A673 (cell line): ENCODE data around the gene NBAS. TPM values are rescaled to one million over a fixed set of nuclear protein-coding genes. Genes with fewer than 3 reads are reported as not detected.

Source experiments
- BruUV-seq: library from RNA; stranded (reverse); fragments of 400-500 nt; replicated peaks from 2 replicates; lab custom pipeline; 2021; lab: Mats Ljungman, UMichigan
- CTCF ChIA-PET: fragments of 300-600 bp; sonication (Branson Sonifier 250); formaldehyde crosslinking; loops from one replicate; lab custom pipeline; 2022; ENCODE audit warnings: antibody characterized with exemption; lab: Charles Lee
- POLR2A ChIA-PET: fragments of 300-600 bp; sonication (Branson Sonifier 250); formaldehyde crosslinking; loops from one replicate; lab custom pipeline; 2022; ENCODE audit warnings: antibody characterized with exemption; ENCODE audit not compliant: low non-redundant PET; lab: Charles Lee
- DNase-seq: peaks from one replicate; pipeline ENCODE4 v3.0.0-alpha.2; 2015; ENCODE audit warnings: low spot score
- H3K27ac ChIP-seq: fragments of 200-600 bp; sonication (generic); 2 replicates; pipeline ENCODE4 v1.5.1; 2016; ENCODE audit warnings: mixed run types, low read depth, mild to moderate bottlenecking, mixed read lengths, antibody characterized with exemption, low read length; ENCODE audit not compliant: poor library complexity, severe bottlenecking
- H3K27me3 ChIP-seq: fragments of 200-600 bp; sonication (generic); replicated peaks from 2 replicates; pipeline ENCODE4 v1.6.1; 2017; ENCODE audit warnings: mixed run types, low read depth, mild to moderate bottlenecking, mixed read lengths, antibody characterized with exemption, low read length; ENCODE audit not compliant: insufficient read depth, poor library complexity
- H3K36me3 ChIP-seq: fragments of 200-600 bp; sonication (generic); 2 replicates; pipeline ENCODE4 v1.6.1; 2016; ENCODE audit warnings: mixed run types, mild to moderate bottlenecking, mixed read lengths, antibody characterized with exemption, low read length; ENCODE audit not compliant: insufficient read depth, poor library complexity, severe bottlenecking
- H3K4me1 ChIP-seq: fragments of 200-600 bp; sonication (generic); 2 replicates; pipeline ENCODE4 v1.6.1; 2017; ENCODE audit warnings: mixed run types, mild to moderate bottlenecking, mixed read lengths, antibody characterized with exemption, low read length; ENCODE audit not compliant: insufficient read depth, poor library complexity, severe bottlenecking
- H3K4me3 ChIP-seq: fragments of 200-600 bp; sonication (generic); 2 replicates; pipeline ENCODE4 v1.5.1; 2016; ENCODE audit warnings: low read depth, mixed run types, mild to moderate bottlenecking, mixed read lengths, low read length; ENCODE audit not compliant: poor library complexity, severe bottlenecking
- H3K9me3 ChIP-seq: fragments of 200-600 bp; sonication (generic); 2 replicates; pipeline ENCODE4 v1.6.1; 2016; ENCODE audit warnings: mixed run types, low read depth, mild to moderate bottlenecking, mixed read lengths, antibody characterized with exemption, low read length; ENCODE audit not compliant: poor library complexity, severe bottlenecking
- CTCF ChIP-seq: fragments of 300-800, 200-600 bp; sonication (generic); conservative IDR thresholded peaks from 2 replicates; pipeline ENCODE4 v1.5.1; 2017; ENCODE audit warnings: low read depth, mild to moderate bottlenecking, antibody characterized with exemption, low read length, moderate library complexity, mixed read lengths
- EZH2 ChIP-seq: fragments of 200-600 bp; sonication (generic); IDR thresholded peaks from 2 replicates; pipeline ENCODE4 v1.6.1; 2017; ENCODE audit warnings: borderline replicate concordance, low read depth, mild to moderate bottlenecking, mixed read lengths, antibody characterized with exemption, low read length; ENCODE audit not compliant: poor library complexity, severe bottlenecking
- intact Hi-C: fragments of 100-400 bp; cut with micrococcal nuclease; formaldehyde crosslinking; loops from one replicate; pipeline ENCODE4 v1.10.0; 2022; ENCODE audit not compliant: unreplicated experiment
- total RNA-seq: library from RNA; stranded (reverse); gene quantifications from 2 replicates; pipeline ENCODE4 v1.2.3, GENCODE V29; 2021

NBAS gene
- total RNA-seq, 1 experiment from 2014 or later = 38.7 TPM

GRCh38 chr2:15372019-15372418, 189.1 kb downstream of the NBAS start:
- H3K4me3 ChIP-seq = no peak overlapping the region
- ChIA-PET POLR2A (no interaction called here), CTCF (no interaction called here)
- DNase-seq = no peak
- H3K27ac ChIP-seq = no peak overlapping the region
- no TSS peak for BruUV-seq
- no peaks in the 10 kb centered on the region for H3K4me1 ChIP-seq
- TF ChIP-seq EZH2 (no peak), CTCF (no peak)
- intact Hi-C loops = no loop called here
- H3K36me3 ChIP-seq = no peaks in the 10 kb centered on the region
- H3K27me3 ChIP-seq = no peaks in the 10 kb centered on the region
- H3K9me3 ChIP-seq = no peaks in the 10 kb centered on the region

- H3K9me3 ChIP-seq = no peaks in the 10 kb centered on the region
- no peaks in the 10 kb centered on the region for H3K4me1 ChIP-seq
- no peak for DNase-seq
- H3K27ac ChIP-seq = no peak overlapping the region
- ChIA-PET POLR2A (no interaction called here), CTCF (no interaction called here)
- no peak overlapping the region for H3K4me3 ChIP-seq
- H3K36me3 ChIP-seq = no peaks in the 10 kb centered on the region
- no peaks in the 10 kb centered on the region for H3K27me3 ChIP-seq
- no TSS peak for BruUV-seq
- intact Hi-C loops = no loop called here
- TF ChIP-seq EZH2 (no peak), CTCF (no peak)
These were observed 192.0 kb downstream of the NBAS start for GRCh38 chr2:15369129-15369528.

- CTCF ChIA-PET = no interaction called here
- Histone ChIP-seq H3K27ac (no peak overlapping the region), H3K9me3 (no peaks in the 10 kb centered on the region), H3K27me3 (no peaks in the 10 kb centered on the region), H3K36me3 (no peaks in the 10 kb centered on the region), H3K4me1 (no peaks in the 10 kb centered on the region), H3K4me3 (no peak overlapping the region)
- TF ChIP-seq CTCF = no peak
- no peak for TF ChIP-seq EZH2
- DNase-seq = no peak
- POLR2A ChIA-PET = no interaction called here
- intact Hi-C loops = no loop called here
- no TSS peak for BruUV-seq
These were observed 193.4 kb downstream of the NBAS start for GRCh38 chr2:15367715-15368114.
